T47D (cell line): ENCODE results near the gene CLEC4M.

Experiments used
- DNase-seq, 2 experiments: peaks; one replicate each; pipeline versions ENCODE4 v3.0.0 to v3.0.0-alpha.2; 2011 to 2012; ENCODE audit warnings: low read depth in 1 of 2, low spot score in 1 of 2
- JUND ChIP-seq: IDR thresholded peaks from 2 replicates; pipeline ENCODE4 v1.6.1; 2012; ENCODE audit warnings: low read depth
- in situ Hi-C: cut with HindIII; loops from 2 replicates; pipeline ENCODE4 v1.10.0; 2016; ENCODE audit warnings: low sequenced_read_pairs, low pct_unique_long_range_greater_than_20kb

Gene CLEC4M

DNA sequence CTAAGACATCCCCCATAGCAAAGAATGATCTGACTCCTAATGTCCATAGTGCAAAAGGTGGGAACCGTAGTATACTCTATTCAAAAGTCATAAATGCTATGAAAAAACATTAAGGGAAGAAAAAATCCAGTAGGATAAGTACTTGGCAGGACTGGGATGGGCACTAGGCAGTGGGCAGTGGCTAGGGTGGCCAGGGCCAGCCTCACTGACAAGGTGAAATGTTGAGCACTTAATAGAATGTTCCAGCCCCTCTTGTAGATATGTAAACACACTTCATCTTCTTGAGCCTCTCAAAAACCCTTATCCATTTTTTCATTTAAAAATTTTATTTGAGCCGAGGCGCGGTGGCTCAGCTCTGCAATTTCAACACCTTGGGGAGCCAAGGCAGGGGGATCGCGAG lies 29.7 kb upstream of the CLEC4M start:
- in situ Hi-C loops, result no loop called here
- no peak for DNase-seq
- TF ChIP-seq JUND, result no peak

- in situ Hi-C loops, result no loop called here
- DNase-seq, result no peak
- TF ChIP-seq JUND, result no peak
These were observed 28.5 kb upstream of the CLEC4M start for GRCh38 chr19:7734220-7735203.

- no peak for DNase-seq
- in situ Hi-C loops, result no loop called here
These were observed 26.9 kb upstream of the CLEC4M start for GRCh38 chr19:7736148-7736547.

DNA sequence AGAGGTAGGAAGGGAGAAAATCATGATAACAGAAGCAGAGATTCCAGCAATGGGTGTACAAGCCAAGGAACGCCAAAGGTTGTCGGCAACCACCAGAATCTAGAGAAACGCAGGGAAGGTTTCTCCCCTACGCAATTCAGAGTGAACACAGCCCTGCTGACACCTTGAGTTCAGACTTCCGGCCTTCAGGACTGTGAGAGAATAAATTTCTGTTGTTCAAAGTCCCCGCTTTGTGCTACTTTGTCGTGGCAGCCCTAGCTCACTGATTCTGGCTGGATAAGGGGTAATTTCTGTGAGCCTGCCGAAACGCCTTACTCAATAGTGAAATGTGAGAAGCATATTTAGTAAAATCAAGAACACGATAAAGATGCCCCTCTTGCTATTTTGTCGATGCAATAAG lies 25.8 kb upstream of the CLEC4M start:
- in situ Hi-C loops, result no loop called here
- DNase-seq, result no peak
- TF ChIP-seq JUND, result no peak

More at GRCh38 chr19:7736148-7736547, 26.9 kb upstream of the CLEC4M start:
- no peak for TF ChIP-seq JUND

- in situ Hi-C loops, result no loop called here
- TF ChIP-seq JUND, result no peak
- no peak for DNase-seq
These were observed 25.0 kb upstream of the CLEC4M start for GRCh38 chr19:7738023-7738422.

- TF ChIP-seq JUND, result no peak
These were observed 23.8 kb upstream of the CLEC4M start for GRCh38 chr19:7739211-7739755.

DNA sequence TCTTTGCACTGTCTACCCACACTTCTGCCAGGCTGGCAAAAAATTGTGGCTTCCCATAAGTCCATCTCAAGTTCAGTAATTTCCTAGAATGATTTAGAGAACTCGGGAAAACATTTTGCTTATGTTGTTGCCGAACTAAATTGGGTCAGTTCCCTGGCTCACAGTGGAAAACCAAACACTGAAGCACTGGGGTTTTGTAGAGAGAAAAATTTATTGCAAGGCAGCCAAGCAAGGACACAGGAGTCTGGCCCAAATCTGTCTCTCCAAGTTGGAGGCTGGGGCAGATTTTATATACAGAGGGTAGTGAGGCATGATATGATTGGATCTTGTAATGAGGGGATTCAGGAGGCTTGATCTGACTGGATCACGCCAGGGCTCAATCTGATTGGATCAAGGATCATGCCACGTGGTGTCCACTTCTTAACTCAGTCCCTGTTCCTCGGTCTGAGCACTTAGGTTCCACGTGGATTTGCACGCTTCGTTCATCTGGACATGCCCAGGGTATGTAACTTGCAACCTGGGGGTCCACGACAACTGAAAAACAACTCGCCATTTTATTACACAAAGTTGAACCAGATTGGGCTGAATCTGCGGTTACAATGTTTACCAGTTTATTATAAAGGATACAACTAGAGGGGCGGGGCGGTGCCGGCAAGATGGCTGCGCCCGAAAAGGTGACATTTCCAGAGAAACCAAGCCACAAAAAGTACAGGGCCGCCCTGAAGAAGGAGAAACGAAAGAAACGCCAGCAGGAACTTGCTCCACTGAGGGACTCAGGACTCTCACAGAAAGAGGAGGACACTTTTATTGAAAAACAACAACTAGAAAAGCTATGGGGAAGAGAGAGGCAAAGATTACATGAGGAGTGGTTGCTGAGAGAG lies 23.0 kb upstream of the CLEC4M start:
- no peak for DNase-seq
- no peak for TF ChIP-seq JUND
- in situ Hi-C loops, result no loop called here

More at GRCh38 chr19:7739211-7739755, 23.8 kb upstream of the CLEC4M start:
- no peak for DNase-seq
- in situ Hi-C loops, result no loop called here

GRCh38 chr19:7740682-7741054 lies 22.4 kb upstream of the CLEC4M start:
- DNase-seq, result no peak
- no peak for TF ChIP-seq JUND
- in situ Hi-C loops, result no loop called here

GRCh38 chr19:7742575-7742974 lies 20.5 kb upstream of the CLEC4M start:
- no peak for DNase-seq
- in situ Hi-C loops, result no loop called here
- no peak for TF ChIP-seq JUND

GRCh38 chr19:7742991-7743390 lies 20.1 kb upstream of the CLEC4M start:
- in situ Hi-C loops, result no loop called here
- TF ChIP-seq JUND, result no peak
- DNase-seq, result no peak

DNA sequence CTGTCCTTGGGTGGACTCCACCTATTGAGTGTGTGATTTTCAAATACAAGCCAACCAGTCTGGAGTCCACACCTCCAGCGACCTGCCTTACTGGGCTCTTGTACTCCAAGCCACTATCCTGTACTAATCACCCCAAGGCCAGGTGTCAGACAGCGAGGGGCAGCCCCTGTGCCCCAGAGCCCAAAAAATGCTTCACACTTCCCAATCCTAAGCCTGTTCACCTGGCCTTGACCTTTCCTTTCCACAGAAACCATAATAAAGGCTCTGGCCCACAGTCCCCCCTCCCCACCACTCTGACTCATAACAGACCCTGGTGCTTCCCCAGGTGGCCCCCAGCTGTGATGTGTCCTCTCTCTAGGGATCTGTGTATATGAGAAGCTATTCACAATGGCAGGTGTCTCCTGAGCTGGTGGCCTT lies 19.6 kb upstream of the CLEC4M start:
- no peak for TF ChIP-seq JUND
- in situ Hi-C loops, result no loop called here
- no peak for DNase-seq

DNA sequence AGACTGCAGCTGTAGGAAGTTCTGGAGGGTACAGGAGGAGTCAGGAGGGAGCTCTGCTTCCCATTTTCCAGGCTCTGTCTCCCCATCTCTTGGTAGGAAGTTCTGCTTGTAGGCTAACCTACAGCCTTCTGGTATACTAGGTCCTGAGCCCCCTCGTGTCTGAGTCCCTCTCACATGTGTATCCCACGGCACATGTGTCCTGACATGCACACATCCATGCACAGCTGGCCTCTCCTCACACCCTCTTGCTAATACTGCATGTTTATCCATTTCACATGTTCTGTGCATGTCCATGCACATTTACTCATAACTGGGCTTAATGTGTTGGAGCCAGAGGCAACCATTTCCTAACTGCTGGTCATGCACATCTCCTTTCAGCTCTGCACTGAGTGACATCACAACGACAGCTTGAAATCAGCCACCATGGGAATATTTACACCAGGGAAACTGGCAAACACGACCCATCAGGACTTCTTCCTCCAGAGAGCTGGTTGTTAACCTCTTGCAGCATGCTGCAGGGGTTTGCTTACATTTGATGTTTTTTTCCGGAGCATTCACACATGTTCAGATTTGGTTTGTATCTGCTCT lies 18.8 kb upstream of the CLEC4M start:
- no peak for DNase-seq
- TF ChIP-seq JUND, result no peak
- in situ Hi-C loops, result no loop called here
